Hematopoietic multipotent progenitor cell treated with erythropoietin and hydrocortisone succinate and interleukin-3 and kit ligand, for 17 days (in vitro differentiated cells): ENCODE results near the gene MPDU1.
A peak's percentile ranks its signal among the peaks of the same experiment; 100 is the strongest.

Experiments used
- DNase-seq: peaks from one replicate; pipeline ENCODE4 v3.0.0-alpha.2; 2015; ENCODE audit warnings: low spot score

The MPDU1 gene

GRCh38 chr17:7583253-7584109 lies at the start of gene MPDU1:
Gene MPDU1, plus strand, starts transcription at chr17:7583852. Its CDS starts 11 bp downstream, at chr17:7583863.
- DNase-seq = peak; percentile 93

GRCh38 chr17:7538050-7538449 lies 45.6 kb upstream of the MPDU1 start:
- DNase-seq = no peak

- no peak for DNase-seq
These were observed 44.6 kb upstream of the MPDU1 start for GRCh38 chr17:7538891-7539545.

GRCh38 chr17:7541074-7541621 lies 42.5 kb upstream of the MPDU1 start:
- DNase-seq = no peak

GRCh38 chr17:7544911-7545310 lies 38.7 kb upstream of the MPDU1 start:
- DNase-seq = no peak

- no peak for DNase-seq
These were observed 34.9 kb upstream of the MPDU1 start, which contains the start of gene TNFSF12 for GRCh38 chr17:7548585-7549400. Gene TNFSF12, plus strand, starts transcription at chr17:7549058. Its CDS starts 96 bp downstream, at chr17:7549154.

GRCh38 chr17:7549401-7550055 lies 34.1 kb upstream of the MPDU1 start:
- DNase-seq = no peak

- DNase-seq = no peak
These were observed 33.3 kb upstream of the MPDU1 start for GRCh38 chr17:7550344-7550743.

- DNase-seq = no peak
These were observed 32.3 kb upstream of the MPDU1 start for GRCh38 chr17:7551396-7551795.

GRCh38 chr17:7552621-7553051 lies 31.0 kb upstream of the MPDU1 start:
- no peak for DNase-seq

- no peak for DNase-seq
These were observed 30.3 kb upstream of the MPDU1 start for GRCh38 chr17:7553356-7553755.

- no peak for DNase-seq
These were observed 28.2 kb upstream of the MPDU1 start for GRCh38 chr17:7555320-7555948.

GRCh38 chr17:7556627-7557026 lies 27.0 kb upstream of the MPDU1 start:
- DNase-seq = no peak

GRCh38 chr17:7557147-7557764 lies 26.4 kb upstream of the MPDU1 start:
- no peak for DNase-seq

GRCh38 chr17:7557775-7558543 lies 25.7 kb upstream of the MPDU1 start:
- DNase-seq = no peak

- DNase-seq = no peak
These were observed 24.9 kb upstream of the MPDU1 start, which contains the start of gene TNFSF13 for GRCh38 chr17:7558544-7559319. Gene TNFSF13, plus strand, starts transcription at chr17:7558750. Its CDS starts 290 bp downstream, at chr17:7559040.

- no peak for DNase-seq
These were observed 24.1 kb upstream of the MPDU1 start for GRCh38 chr17:7559320-7560171.
